ENCODE results near the gene ZC3H15.
"Not testable (repeated sequence)": the region's sequence is repeated elsewhere in the genome, so short reads cannot be mapped to it uniquely, and the experiment has no call there.

Gene ZC3H15

DNA sequence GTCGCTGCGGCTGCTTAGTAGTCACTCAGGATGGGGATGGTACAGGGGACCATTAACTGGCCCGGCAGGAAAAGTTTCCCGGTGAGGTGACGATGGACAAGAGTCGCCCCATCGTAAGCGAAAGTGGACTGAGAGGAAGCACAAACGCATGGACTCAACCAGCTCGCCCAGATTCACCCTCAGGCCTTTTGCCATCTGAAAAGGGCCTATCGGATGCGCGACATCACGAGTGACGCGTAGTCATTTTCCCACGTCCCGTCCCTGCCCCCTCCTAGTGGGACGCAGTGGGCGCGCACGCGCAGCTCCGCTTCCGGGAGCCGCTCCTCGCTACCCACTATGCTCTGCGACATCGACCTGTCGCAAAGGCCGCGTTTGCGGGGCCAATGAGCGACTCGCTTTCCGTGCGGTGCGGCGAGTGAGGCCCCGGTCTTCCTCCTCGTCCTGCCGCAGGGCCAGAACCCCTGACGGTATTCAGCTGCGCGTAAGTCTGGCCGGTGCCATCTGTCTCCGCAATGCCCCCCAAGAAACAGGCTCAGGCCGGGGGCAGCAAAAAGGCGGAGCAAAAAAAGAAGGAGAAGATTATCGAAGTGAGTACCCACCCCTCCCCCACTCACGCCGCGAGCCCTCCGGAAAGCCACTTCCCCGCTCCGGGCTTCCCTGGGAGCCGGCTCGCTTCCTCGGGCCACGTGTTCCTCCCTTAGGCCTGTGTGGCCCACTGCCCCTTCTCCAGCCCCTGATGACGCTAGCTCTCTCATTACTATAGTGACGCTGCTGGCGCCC lies at the start of gene ZC3H15:
TSS of gene ZC3H15 (plus strand) at position 390 of the 780 bp plus-strand sequence. CDS start at position 513, 123 bp downstream.
- H3K27me3 ChIP-seq (ENCODE audit: low read length): no peaks in the 10 kb centered on the region
- H3F3A ChIP-seq (ENCODE audit: insufficient read depth): 0 out of 2 replicates have a peak, but pooled peaks cover 8% of the 10 kb centered on the region
- H3K4me2 ChIP-seq (ENCODE audit: low read depth, low read length, poor library complexity, severe bottlenecking): peak within 1 kb of the TSS; percentile 95
- TF ChIP-seq EZH2phosphoT487 (conservative IDR thresholded peaks at IDR 0.05; ENCODE audit: low read length) (no peak), CTCF (IDR thresholded peaks at IDR 0.05; ENCODE audit: insufficient read depth, low read length, poor library complexity, severe bottlenecking) (no peak)
- peak within 1 kb of the TSS; percentile 62 for H3K27ac ChIP-seq (ENCODE audit: low read depth, low read length)
- H3K9me2 ChIP-seq (replicated peaks; ENCODE audit: insufficient read depth, low read length): no peaks in the 10 kb centered on the region
- H2AFZ ChIP-seq (ENCODE audit: low read depth, low read length, severe bottlenecking): peak within 1 kb of the TSS; percentile 93
- H4K20me1 ChIP-seq (ENCODE audit: low read depth, low read length): peaks cover 38% of the 10 kb centered on the region
- peaks cover 57% of the 10 kb centered on the region for H3K79me2 ChIP-seq (ENCODE audit: insufficient read depth, low read length)
- no peaks in the 10 kb centered on the region for H3K36me3 ChIP-seq (ENCODE audit: low read length)
- no peaks in the 10 kb centered on the region for H3K9me3 ChIP-seq (ENCODE audit: insufficient read depth, low read length)
- H3K9ac ChIP-seq (ENCODE audit: low read length): peak within 1 kb of the TSS; percentile 83
- H3K4me3 ChIP-seq (ENCODE audit: insufficient read depth, low read length, poor library complexity, severe bottlenecking): peak within 1 kb of the TSS; percentile 92

- Histone ChIP-seq H3K36me3 (ENCODE audit: low read length) (no peaks in the 10 kb centered on the region), H4K20me1 (ENCODE audit: low read depth, low read length) (no peaks in the 10 kb centered on the region), H3K79me2 (ENCODE audit: insufficient read depth, low read length) (no peaks in the 10 kb centered on the region), H3K4me3 (ENCODE audit: insufficient read depth, low read length, poor library complexity, severe bottlenecking) (no peak overlapping the region), H3K9me2 (replicated peaks; ENCODE audit: insufficient read depth, low read length) (no peaks in the 10 kb centered on the region), H3K9me3 (ENCODE audit: insufficient read depth, low read length) (peaks cover 14% of the 10 kb centered on the region), H3K27ac (ENCODE audit: low read depth, low read length) (no peak overlapping the region), H2AFZ (ENCODE audit: low read depth, low read length, severe bottlenecking) (no peak overlapping the region), H3K27me3 (ENCODE audit: low read length) (no peaks in the 10 kb centered on the region), H3K4me2 (ENCODE audit: low read depth, low read length, poor library complexity, severe bottlenecking) (no peak overlapping the region), H3K9ac (ENCODE audit: low read length) (no peak overlapping the region), H3F3A (ENCODE audit: insufficient read depth) (no peaks in the 10 kb centered on the region)
- TF ChIP-seq EZH2phosphoT487 (conservative IDR thresholded peaks at IDR 0.05; ENCODE audit: low read length): no peak
- no peak for TF ChIP-seq CTCF (IDR thresholded peaks at IDR 0.05; ENCODE audit: insufficient read depth, low read length, poor library complexity, severe bottlenecking)
Measured at GRCh38 chr2:186437719-186438118, 48.3 kb upstream of the ZC3H15 start.

DNA sequence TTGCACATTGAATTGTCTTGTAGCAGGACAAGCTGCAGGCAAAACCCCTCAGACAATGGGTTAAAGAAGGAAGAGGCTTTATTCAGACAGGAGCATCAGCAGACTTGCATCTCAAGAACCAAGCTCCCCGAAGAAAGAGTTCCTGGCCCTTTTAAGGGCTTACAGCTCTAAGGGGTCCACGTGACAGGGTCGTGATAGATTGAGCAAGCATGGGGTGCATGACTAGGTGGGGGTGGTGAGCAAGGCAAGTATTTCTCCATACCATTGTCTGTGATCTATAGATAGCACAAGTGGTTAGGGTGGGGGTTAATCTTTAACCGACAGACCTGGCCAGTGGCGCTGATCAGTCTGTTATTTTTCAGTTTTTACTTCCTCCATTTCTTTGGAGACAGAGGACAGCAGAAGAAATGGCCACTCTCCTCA lies 46.4 kb upstream of the ZC3H15 start:
- H3K9me2 ChIP-seq (replicated peaks; ENCODE audit: insufficient read depth, low read length); H3K9ac ChIP-seq (ENCODE audit: low read length); H3K27me3 ChIP-seq (ENCODE audit: low read length); H4K20me1 ChIP-seq (ENCODE audit: low read depth, low read length); H3K79me2 ChIP-seq (ENCODE audit: insufficient read depth, low read length); H3K4me2 ChIP-seq (ENCODE audit: low read depth, low read length, poor library complexity, severe bottlenecking); H3K27ac ChIP-seq (ENCODE audit: low read depth, low read length); H3F3A ChIP-seq (ENCODE audit: insufficient read depth); H3K36me3 ChIP-seq (ENCODE audit: low read length); H2AFZ ChIP-seq (ENCODE audit: low read depth, low read length, severe bottlenecking); H3K4me3 ChIP-seq (ENCODE audit: insufficient read depth, low read length, poor library complexity, severe bottlenecking): not testable (repeated sequence)
- H3K9me3 ChIP-seq (ENCODE audit: insufficient read depth, low read length): peaks cover 14% of the 10 kb centered on the region

- no peak overlapping the region for H2AFZ ChIP-seq (ENCODE audit: low read depth, low read length, severe bottlenecking)
- H3K9me2 ChIP-seq (replicated peaks; ENCODE audit: insufficient read depth, low read length): no peaks in the 10 kb centered on the region
- no peaks in the 10 kb centered on the region for H3K36me3 ChIP-seq (ENCODE audit: low read length)
- no peaks in the 10 kb centered on the region for H3K79me2 ChIP-seq (ENCODE audit: insufficient read depth, low read length)
- H3K9ac ChIP-seq (ENCODE audit: low read length): no peak overlapping the region
- no peaks in the 10 kb centered on the region for H3K27me3 ChIP-seq (ENCODE audit: low read length)
- no peak overlapping the region for H3K27ac ChIP-seq (ENCODE audit: low read depth, low read length)
- H3K4me3 ChIP-seq (ENCODE audit: insufficient read depth, low read length, poor library complexity, severe bottlenecking): no peak overlapping the region
- H3K4me2 ChIP-seq (ENCODE audit: low read depth, low read length, poor library complexity, severe bottlenecking): no peak overlapping the region
- no peaks in the 10 kb centered on the region for H4K20me1 ChIP-seq (ENCODE audit: low read depth, low read length)
- TF ChIP-seq CTCF (IDR thresholded peaks at IDR 0.05; ENCODE audit: insufficient read depth, low read length, poor library complexity, severe bottlenecking): no peak
- TF ChIP-seq EZH2phosphoT487 (conservative IDR thresholded peaks at IDR 0.05; ENCODE audit: low read length): no peak
- H3K9me3 ChIP-seq (ENCODE audit: insufficient read depth, low read length): peaks cover 14% of the 10 kb centered on the region
- H3F3A ChIP-seq (ENCODE audit: insufficient read depth): no peaks in the 10 kb centered on the region
Measured at GRCh38 chr2:186440506-186440905, 45.6 kb upstream of the ZC3H15 start.
